HG03039 (cell line): ENCODE data around the gene MGMT.

Experiments used
- ATAC-seq: cut with Tn5 transposase; IDR thresholded peaks from one replicate; pipeline ENCODE4 v1.9.1; 2021; ENCODE audit warnings: mild to moderate bottlenecking, moderate library complexity; ENCODE audit not compliant: unreplicated experiment

The MGMT gene

GRCh38 chr10:129450391-129450790 is 16.6 kb upstream of the MGMT start:
- no peak for ATAC-seq

DNA sequence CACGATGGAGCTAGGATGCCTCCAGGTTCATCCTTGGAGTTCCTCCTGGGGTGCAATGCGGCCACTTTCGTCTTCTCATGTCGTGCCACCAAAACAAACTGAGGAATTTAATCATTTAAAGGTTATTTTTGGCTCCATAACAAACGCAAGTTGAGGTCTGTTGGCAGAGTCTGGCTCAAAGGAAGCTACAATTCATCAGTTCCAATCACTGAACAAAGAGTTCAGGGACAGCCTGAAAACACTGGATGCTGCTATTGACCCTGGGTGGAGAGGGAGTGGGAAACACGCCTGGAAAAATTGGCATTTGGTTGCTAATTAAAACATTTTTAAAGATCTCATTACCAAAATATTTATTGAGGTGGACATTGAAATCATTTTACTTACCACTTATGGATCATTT is 11.4 kb upstream of the MGMT start:
- ATAC-seq = no peak

DNA sequence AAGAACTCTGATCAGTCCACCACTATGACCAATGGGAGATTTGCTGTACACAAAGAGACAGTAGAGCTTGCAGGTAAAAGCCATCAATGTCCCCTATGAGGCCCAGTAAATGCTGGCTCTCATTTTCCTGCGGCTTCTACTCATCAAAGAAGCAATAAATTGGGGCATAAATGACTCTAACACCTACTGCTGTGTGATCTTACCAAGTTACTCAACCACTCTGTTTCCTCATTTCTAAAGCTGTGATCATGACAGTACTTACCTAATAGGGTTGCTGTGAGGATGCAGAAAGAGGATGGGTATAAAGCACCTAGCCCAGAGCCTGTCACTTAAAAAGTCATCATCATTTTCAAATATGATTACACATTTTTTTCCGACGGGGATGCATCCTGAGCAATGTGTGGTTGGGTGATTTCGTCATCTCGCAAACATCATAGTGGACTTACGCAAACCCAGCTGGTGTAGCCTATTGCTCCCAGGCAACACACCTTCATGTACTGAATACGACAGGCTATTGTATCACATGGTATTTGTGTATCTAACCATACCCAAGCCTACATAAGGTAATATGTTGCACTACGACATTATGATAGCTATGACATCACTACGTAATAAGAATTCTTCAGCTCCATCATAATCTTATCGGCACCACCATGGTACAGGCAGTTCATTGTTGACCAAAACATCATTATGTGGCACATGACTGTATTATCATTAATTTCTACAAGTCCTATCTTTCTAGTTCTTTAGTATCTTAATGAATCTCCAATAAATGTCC is 7.1 kb upstream of the MGMT start:
- ATAC-seq = no peak

DNA sequence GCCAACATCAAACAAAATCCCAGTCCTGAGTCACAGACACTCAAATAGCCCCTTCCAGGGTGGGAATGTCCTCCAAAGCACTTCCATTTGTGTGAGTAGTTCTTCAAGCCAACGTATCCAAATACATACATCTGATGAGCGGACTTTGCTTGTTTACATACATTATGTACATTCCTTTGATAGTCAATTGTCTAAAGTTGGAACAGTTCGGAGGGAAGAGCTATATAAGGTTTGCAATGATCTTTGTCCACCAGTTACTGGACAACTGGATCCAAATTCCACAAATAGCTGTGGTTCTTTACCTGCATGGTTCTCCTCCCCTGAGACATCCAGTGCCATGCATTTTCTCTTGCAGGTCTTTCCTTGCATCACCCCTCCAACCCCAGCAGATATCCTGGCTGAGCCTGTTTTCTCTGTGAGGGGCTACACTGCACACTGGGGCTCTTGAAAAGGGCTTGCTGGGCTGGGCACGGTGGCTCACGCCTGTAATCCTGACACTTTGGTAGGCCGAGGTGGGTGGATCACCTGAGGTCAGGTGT is 4.7 kb upstream of the MGMT start:
- no peak for ATAC-seq

- no peak for ATAC-seq
These were observed 2.8 kb upstream of the MGMT start for GRCh38 chr10:129464251-129464650.

DNA sequence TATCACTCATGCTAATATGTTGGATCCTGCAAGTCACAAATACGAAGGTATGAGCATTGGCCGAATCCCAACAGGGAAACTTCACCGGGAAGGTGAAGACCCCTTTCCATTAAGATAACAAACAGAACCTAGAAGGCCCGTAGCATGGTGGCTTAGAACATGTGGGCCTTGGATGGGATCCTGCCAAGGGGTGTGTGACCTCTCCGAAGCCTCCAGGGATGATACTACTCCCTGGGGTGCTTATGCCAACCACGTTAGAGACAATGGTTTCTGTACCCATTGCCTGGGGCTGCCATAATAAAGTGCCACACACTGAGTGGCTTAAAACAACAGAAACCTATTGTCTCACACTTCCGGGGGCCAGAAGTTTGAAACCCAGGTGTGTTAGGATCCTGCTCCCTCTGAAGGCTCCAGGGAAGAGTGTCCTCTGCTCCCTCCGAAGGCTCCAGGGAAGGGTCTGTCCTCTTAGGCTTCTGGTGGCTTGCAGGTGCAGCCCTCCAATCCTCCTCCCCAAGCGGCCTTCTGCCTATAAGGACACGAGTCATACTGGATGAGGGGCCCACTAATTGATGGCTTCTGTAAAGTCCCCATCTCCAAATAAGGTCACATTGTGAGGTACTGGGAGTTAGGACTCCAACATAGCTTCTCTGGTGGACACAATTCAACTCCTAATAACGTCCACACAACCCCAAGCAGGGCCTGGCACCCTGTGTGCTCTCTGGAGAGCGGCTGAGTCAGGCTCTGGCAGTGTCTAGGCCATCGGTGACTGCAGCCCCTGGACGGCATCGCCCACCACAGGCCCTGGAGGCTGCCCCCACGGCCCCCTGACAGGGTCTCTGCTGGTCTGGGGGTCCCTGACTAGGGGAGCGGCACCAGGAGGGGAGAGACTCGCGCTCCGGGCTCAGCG is 992 bp upstream of the MGMT start:
- peak; percentile 0 for ATAC-seq

DNA sequence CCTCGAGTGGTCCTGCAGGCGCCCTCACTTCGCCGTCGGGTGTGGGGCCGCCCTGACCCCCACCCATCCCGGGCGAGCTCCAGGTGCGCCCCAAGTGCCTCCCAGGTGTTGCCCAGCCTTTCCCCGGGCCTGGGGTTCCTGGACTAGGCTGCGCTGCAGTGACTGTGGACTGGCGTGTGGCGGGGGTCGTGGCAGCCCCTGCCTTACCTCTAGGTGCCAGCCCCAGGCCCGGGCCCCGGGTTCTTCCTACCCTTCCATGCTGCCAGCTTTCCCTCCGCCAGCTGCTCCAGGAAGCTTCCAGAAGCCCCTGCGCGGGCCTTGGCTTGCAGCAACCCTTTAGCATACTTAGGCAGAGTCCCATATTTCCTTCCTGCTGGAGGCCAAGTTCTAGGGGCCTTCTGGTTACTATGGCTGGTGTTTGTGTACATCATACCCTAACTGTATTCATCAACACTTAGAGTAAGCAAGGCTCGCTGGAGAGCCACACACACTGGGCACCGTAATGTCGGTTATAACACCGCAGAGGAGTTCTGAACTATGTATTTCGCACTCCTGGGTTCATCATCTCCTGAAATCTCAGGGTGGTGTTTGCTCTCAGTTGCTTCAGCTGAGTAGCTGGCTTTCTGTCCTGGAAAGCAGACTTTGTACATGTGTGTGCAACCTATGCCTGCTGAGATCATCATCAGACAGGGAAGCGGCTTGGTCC is 471 bp downstream of the MGMT start:
- no peak for ATAC-seq

DNA sequence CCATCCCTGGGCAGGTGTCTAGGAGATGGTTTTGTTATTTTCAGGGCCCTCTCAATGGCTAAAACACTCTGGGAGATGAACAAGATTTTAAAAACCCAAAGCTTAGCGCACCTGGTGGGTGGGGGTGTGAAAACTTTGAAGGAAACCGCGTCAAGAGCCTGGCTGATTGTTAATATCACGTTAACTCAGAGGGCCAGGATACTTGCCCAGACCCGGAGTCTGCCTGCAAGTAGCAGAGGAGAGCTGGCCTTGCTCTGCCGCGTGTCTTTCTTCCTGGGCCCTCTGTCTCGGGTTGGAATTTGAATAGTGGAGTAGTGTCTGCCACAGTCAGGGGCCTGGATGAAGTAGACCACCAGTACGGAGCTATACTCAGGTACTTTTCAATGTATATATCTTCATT is 1.1 kb downstream of the MGMT start:
- ATAC-seq = no peak

DNA sequence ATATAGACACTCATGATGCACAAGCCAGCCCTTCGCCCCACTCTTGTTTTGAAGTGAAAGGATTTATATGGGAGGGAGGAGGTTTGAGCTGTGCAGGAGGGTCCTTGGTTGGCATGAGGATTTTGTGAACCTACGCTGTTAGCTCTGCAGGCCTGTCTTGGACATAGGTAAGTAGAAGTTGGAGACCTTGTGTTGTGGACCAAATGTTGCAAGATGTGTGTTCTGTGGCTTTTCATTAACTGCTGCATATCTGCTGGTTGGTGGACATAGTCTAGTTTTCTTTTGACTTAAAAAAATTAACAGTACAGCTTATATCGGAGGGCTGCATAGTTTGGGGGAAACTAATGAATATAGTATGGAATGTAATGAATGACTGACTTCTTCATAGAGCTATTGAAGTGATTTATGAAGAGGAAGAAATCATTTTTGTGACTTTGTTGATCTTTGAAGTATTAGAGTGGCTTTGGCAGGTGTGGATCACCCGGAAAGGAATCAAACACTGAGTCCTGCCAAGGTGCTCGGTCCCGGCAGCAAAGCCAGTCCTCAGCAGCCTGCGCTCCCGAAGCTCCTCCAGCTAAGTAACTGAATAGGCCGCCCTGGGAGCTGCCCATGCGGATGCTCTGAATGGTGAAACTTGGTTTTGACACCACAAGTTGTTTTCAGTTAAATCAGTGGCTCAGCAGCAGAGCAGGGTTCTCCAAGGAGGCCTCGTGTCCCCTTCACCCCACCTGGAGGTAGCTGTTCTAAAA is 3.2 kb downstream of the MGMT start:
- no peak for ATAC-seq

DNA sequence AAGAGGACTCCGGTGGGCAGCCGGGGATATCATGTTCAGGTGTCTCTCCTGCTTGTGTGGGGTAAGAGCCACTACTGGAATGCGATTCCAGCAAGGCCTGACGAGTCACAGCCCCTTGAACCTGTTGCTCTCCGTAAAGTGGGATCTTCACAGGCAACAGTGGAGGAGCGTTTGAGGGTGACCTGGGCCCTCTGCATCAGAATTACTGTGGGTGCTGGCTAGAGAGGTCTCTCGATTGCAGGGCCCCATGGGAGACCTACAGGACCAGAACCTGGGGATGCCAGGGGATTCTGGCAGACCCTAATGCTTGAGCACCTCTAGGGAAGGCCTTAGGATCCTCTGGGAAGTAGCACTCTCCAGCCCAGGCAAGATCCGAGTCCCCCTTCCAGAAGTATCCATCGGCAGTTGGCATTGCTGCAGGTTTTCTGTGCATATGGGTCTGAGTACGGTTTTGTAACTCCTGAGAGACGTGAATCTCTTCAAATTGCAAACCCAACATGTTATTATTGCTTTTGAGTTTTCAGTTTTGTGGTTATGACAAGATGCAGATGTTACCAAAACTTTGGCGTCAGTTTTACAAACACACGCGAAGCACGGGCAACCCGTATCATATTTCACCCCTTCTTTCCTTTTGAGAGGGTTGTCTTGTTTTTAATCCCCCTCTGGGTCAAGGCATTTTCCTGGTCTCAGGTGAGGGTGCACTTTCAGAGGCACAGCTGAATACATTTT is 4.6 kb downstream of the MGMT start:
- ATAC-seq = no peak

DNA sequence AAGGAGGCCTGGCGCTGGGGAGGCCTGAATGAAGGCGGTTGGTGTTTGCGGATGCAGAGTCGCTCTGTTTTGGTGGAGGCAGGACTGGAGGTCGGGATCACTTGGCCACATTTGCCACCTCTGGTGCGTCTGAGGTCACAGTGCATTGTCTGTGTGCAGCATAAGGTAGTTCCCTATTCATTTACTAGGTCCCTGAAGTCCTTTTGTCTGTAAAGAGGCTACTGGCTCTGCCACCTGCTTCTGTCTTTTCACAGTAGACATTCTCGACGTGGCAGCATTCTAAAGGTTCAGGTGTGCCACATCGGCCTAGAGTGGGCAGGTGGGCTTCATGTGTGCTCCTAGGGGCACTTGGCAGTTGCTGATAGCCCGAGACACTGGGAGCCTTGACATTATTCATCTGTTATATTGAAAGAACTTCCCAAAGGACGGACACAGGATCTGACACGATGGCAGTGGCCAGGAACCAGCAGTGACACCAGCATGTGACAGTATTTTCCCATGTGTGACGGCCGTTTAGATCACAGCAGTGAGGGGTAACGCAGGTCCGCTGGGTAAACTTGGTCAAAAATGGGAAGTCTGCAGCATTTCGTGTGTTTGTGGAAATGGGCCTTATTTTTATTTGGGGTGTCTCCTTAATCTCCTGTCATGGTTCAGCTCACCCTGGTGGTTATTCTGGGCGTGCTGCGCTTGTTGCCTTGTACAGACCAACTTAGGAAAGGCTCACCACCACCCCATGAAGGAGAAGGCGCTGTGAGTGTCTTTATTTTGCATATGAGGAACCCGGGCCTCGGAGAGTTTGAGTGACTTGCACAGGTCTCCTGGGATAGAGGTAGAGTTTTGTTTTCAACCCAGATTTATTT is 5.9 kb downstream of the MGMT start:
- ATAC-seq = no peak

DNA sequence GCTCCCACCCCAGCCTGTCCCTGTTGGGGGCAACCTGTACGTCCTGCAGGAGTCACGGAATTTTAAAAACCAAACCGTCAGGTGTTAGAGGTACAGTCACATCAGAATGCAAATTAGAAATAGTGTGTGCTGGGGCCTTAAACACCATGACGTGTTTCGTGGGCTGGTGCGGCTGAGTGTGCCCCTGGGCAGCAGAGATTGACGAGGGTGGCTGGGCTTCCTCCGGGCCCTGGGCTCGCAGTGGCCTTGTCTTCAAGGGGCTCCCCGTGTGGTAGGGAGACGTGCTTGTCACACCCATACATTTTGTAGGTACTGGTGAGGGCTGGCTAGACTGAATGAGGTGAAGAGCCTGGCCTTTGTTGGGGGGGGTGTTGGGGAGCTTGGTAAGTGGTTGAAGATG is 7.6 kb downstream of the MGMT start:
- ATAC-seq = no peak

- ATAC-seq = no peak
These were observed 9.4 kb downstream of the MGMT start for GRCh38 chr10:129476431-129476830.

DNA sequence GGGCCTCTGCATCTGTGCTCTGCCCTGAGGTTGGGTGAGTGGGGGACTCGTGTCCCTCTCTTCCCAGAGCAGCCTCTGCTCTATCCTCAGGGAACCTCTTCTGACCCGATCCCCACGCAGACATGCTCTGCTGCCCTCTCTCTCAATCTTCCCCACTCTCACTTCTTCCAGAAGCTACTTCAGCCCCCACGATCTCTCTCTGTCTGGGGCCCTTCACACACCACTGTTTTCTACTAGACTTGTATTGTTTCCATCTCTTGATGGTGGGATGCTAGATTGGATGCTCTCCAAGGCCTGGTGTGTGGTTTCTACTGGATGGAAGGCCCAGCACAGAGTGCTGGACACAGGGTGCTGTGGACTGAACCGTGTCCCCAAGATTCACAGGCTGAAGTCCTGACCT is 10.0 kb downstream of the MGMT start:
- ATAC-seq = no peak

GRCh38 chr10:129481641-129482040 is 14.6 kb downstream of the MGMT start:
- no peak for ATAC-seq

- no peak for ATAC-seq
These were observed 16.5 kb downstream of the MGMT start for GRCh38 chr10:129483430-129484010.

DNA sequence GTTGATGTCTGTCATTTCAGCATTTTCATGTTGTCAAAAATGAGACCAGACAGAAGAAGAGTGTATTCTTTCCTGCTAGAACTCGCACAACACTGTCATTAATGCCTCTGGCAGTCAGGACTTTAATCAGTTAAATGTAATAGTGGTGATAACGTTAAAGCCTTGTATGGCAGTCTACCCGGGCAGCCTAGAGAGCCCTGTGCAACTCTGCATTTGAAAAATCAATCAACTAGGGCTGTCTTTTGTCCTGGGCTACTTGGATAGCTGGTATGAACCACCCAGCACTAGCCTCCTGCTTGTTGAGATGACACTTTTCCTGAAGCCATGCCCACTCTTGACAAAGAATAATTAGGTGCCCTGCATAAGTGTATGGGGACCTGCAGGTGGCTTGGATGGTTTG is 19.8 kb downstream of the MGMT start:
- ATAC-seq = no peak

DNA sequence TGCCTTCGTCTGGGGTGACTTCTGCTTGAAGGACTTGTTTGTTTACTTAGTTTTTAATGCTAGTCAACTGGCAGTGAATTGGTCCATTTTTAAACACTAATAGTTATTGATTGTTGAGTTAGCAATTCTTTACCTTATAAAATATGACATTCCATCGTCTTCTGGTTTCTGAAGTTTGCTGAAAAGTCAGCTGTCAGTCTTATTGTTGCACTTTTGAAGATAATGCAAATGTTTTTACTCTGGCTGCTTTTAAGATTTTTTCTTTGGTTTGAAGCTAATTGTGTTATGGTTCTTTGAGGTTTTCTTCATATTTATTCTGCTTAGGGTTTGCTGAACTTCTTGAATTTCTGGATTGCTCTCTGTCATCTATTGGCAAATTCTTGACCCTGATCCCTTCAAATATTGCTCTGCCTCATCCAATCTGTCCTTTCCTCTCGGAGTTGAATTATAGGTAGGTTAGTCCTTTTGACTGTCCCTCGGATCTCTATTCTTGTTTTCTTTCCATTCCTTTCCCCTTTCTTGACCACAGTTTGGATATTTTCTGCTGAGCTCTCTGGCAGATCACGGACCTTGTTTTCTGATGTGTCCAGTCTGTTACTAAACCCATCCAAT is 24.2 kb downstream of the MGMT start:
- no peak for ATAC-seq
